ENCODE data around the gene GPR155. TPM values are rescaled to one million over a fixed set of nuclear protein-coding genes. Genes with fewer than 3 reads are reported as not detected.

GPR155 gene
- polyA plus RNA-seq, 1 donor from 2014 or later: 5.7 TPM

GRCh38 chr2:174395969-174396630, 90.7 kb downstream of the GPR155 start:
- TF ChIP-seq MXI1 (conservative IDR thresholded peaks at IDR 0.05; ENCODE audit: poor library complexity, severe bottlenecking) (peak; percentile 44), TAF1 (IDR thresholded peaks at IDR 0.05; ENCODE audit: low read depth) (peak; percentile 40), POLR2AphosphoS5 (IDR thresholded peaks at IDR 0.05) (no peak)
- Histone ChIP-seq H3K9me3 (ENCODE audit: low read length) (no peaks in the 10 kb centered on the region), H2AFZ (ENCODE audit: low read depth, low read length) (peak overlapping the region; percentile 94), H3K9ac (ENCODE audit: low read length) (peak overlapping the region; percentile 77), H3K9me2 (ENCODE audit: insufficient read depth, low read length) (no peaks in the 10 kb centered on the region), H3K36me3 (ENCODE audit: insufficient read depth, low read length) (no peaks in the 10 kb centered on the region), H3K4me2 (ENCODE audit: low read length) (peak overlapping the region; percentile 57), H3K27ac (ENCODE audit: low read length) (peak overlapping the region; percentile 87), H3K27me3 (ENCODE audit: insufficient read depth, low read depth, low read length) (no peaks in the 10 kb centered on the region), H3K79me2 (replicated peaks; ENCODE audit: insufficient read depth, low read length) (peaks cover 39% of the 10 kb centered on the region), H4K20me1 (ENCODE audit: insufficient read depth) (no peaks in the 10 kb centered on the region), H3K4me3 (ENCODE audit: low read length) (peak overlapping the region; percentile 83), H3F3A (ENCODE audit: insufficient read depth, low read length, poor library complexity, severe bottlenecking) (peaks cover 4% of the 10 kb centered on the region)

DNA sequence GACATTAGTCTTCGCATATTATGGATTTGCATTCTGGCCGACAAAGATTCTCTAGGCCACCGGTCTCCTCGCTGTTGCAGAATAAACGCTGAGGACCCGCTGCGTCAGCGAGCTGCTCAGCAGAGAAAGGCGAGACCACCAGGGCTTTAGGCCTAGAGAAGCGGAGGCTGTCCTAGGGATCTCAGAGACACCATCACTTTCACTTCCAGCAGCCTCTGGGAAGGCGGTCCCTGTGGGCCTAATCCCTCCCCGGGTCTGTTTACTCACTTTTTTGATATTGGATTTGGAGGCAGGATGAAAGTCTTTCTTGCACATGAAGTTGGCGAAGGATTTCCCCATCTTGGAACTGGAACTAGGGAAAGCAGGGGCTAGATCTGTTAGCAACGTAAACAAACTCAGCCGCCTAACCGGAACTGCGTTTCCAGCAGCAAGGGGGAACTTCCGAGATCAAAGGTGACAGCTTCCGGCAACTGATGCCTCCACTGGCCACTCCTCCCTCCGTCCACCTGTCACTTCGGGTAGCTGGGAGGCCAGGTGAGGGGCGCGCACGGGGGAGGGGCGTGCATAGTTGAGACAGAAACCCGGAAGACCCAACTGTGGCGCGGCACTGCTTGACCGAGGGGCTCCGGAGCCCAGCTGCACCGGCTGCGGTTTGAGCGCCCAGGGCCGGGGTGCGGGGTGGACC, 91.4 kb downstream of the GPR155 start, which contains the start of gene SCRN3:
SCRN3 (plus strand) TSS at position 447 of the 685 bp plus-strand sequence. CDS start 2,554 bp downstream, outside the sequence.
- Histone ChIP-seq H3K4me3 (ENCODE audit: low read length) (peak within 1 kb of the TSS; percentile 83), H2AFZ (ENCODE audit: low read depth, low read length) (peak within 1 kb of the TSS; percentile 94), H3K27me3 (ENCODE audit: insufficient read depth, low read depth, low read length) (no peaks in the 10 kb centered on the region), H3K36me3 (ENCODE audit: insufficient read depth, low read length) (no peaks in the 10 kb centered on the region), H4K20me1 (ENCODE audit: insufficient read depth) (no peaks in the 10 kb centered on the region), H3K9me2 (ENCODE audit: insufficient read depth, low read length) (no peaks in the 10 kb centered on the region), H3K27ac (ENCODE audit: low read length) (peak within 1 kb of the TSS; percentile 87), H3K9ac (ENCODE audit: low read length) (peak within 1 kb of the TSS; percentile 77), H3F3A (ENCODE audit: insufficient read depth, low read length, poor library complexity, severe bottlenecking) (peaks cover 4% of the 10 kb centered on the region), H3K4me2 (ENCODE audit: low read length) (peak within 1 kb of the TSS; percentile 95), H3K79me2 (replicated peaks; ENCODE audit: insufficient read depth, low read length) (peaks cover 39% of the 10 kb centered on the region), H3K9me3 (ENCODE audit: low read length) (no peaks in the 10 kb centered on the region)
- TF ChIP-seq TAF1 (IDR thresholded peaks at IDR 0.05; ENCODE audit: low read depth) (no peak), EZH2 (IDR thresholded peaks at IDR 0.05; ENCODE audit: borderline replicate concordance, insufficient read depth, low read length, poor library complexity, severe bottlenecking) (no peak), RAD21 (conservative IDR thresholded peaks at IDR 0.05) (no peak), EP300 (conservative IDR thresholded peaks at IDR 0.05; ENCODE audit: poor library complexity, severe bottlenecking) (no peak), CTCF (IDR thresholded peaks at IDR 0.05; ENCODE audit: poor library complexity, severe bottlenecking) (no peak), SMC3 (conservative IDR thresholded peaks at IDR 0.05; ENCODE audit: poor library complexity) (no peak), POLR2AphosphoS5 (IDR thresholded peaks at IDR 0.05) (peak; percentile 90), MXI1 (conservative IDR thresholded peaks at IDR 0.05; ENCODE audit: poor library complexity, severe bottlenecking) (peak; percentile 77), REST (IDR thresholded peaks at IDR 0.05; ENCODE audit: borderline replicate concordance) (peak; percentile 64)

Data from neural cell (in vitro differentiated cells).